Measurements from ENCODE around the gene EXOC2.

DNA sequence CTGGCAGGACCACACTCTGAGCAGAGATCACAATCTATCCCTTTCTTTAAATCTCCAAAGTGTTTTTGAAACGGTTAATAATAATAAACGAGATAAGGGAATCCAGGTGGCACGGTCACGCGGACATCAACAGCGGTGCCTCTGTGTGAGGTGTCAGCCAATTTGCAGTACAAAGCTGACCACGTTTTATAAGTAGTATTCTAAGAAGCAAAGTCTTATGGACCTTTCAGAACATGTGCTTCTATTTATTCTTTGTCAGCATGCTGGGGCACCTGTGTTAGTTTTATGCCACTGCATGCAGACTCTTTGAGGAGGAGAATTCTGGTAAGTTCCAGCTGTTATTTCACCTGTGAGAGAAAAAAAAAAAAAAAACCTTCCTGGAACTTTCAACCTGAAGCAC, 39.0 kb upstream of the EXOC2 start:
- no peak for TF ChIP-seq POLR2A (IDR thresholded peaks at IDR 0.05)
- TF ChIP-seq, protein P1, sequence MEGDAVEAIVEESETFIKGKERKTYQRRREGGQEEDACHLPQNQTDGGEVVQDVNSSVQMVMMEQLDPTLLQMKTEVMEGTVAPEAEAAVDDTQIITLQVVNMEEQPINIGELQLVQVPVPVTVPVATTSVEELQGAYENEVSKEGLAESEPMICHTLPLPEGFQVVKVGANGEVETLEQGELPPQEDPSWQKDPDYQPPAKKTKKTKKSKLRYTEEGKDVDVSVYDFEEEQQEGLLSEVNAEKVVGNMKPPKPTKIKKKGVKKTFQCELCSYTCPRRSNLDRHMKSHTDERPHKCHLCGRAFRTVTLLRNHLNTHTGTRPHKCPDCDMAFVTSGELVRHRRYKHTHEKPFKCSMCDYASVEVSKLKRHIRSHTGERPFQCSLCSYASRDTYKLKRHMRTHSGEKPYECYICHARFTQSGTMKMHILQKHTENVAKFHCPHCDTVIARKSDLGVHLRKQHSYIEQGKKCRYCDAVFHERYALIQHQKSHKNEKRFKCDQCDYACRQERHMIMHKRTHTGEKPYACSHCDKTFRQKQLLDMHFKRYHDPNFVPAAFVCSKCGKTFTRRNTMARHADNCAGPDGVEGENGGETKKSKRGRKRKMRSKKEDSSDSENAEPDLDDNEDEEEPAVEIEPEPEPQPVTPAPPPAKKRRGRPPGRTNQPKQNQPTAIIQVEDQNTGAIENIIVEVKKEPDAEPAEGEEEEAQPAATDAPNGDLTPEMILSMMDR (IDR thresholded peaks at IDR 0.05): no peak

Measured in Peyer's patch (tissue), 4 donors.